ENCODE measurements around the gene DNM1. TPM values are rescaled to one million over a fixed set of nuclear protein-coding genes. Genes with fewer than 3 reads are reported as not detected.

DNM1 gene
- total and polyA plus RNA-seq, 2 of the 8 experiments (the other 6 are each of a cell fraction or from before 2014, with no cell fraction given) = 34.3 to 62.7 TPM

- Histone ChIP-seq H2BK5ac (ENCODE audit: low read depth, low read length) (peak overlapping the region; percentile 93; the same call in 1 of the 2 replicates), H3K36me3 (ENCODE audit: control insufficient read depth in 2 of 4, insufficient read depth in 4 of 4, low read length in 3 of 4) (peaks cover 0 to 16% (median 6%) of the 10 kb centered on the region in 4 experiments; a peak in 5 of 8 replicates), H3K23ac (ENCODE audit: insufficient read length) (no peak overlapping the region), H3K18ac (ENCODE audit: extremely low read depth, low read length) (peak overlapping the region; percentile 91), H3K4me2 (ENCODE audit: insufficient read depth in 1 of 2, low read depth in 2 of 2, low read length in 2 of 2) (peak overlapping the region; percentile 70 to 78), H3K79me2 (ENCODE audit: control insufficient read depth in 1 of 2, insufficient read depth in 2 of 2, low read length in 2 of 2) (peaks cover 0 to 4% of the 10 kb centered on the region in 2 experiments; a peak in 1 of 4 replicates), H4K91ac (replicated peaks; ENCODE audit: insufficient read length, low read length) (peak overlapping the region; percentile 98), H3K79me1 (ENCODE audit: low read depth, low read length) (0 out of 2 replicates have a peak, but pooled peaks cover 8% of the 10 kb centered on the region), H3K56ac (replicated peaks; ENCODE audit: insufficient read length, low read depth, low read length) (no peak overlapping the region), H2BK20ac (ENCODE audit: low read length) (no peak overlapping the region), H3K27ac (ENCODE audit: low read depth, low read length) (peak overlapping the region; percentile 66), H3K4me3 (ENCODE audit: extremely low read depth in 1 of 4, insufficient read depth in 2 of 4, low read depth in 3 of 4, low read length in 4 of 4) (peak overlapping the region; percentile 29 to 60 (median 46); a peak in 7 of 8 replicates), H2BK12ac (ENCODE audit: low read depth, low read length) (0 out of 2 replicates have a peak overlapping the region, but pooled peaks have one; percentile 63), H3K4ac (replicated peaks; ENCODE audit: insufficient read length, low read depth, low read length) (no peak overlapping the region), H3K9me3 (ENCODE audit: insufficient read depth in 2 of 2, low read depth in 1 of 2, low read length in 1 of 2) (no peaks in the 10 kb centered on the region), H2BK15ac (ENCODE audit: low read length) (no peak overlapping the region), H3K4me1 (replicated peaks in 1 of 4; ENCODE audit: control insufficient read depth in 3 of 4, insufficient read depth in 4 of 4, low read length in 3 of 4) (peaks cover 0 to 11% (median 1%) of the 10 kb centered on the region in 4 experiments; a peak in 4 of 7 replicates), H2BK120ac (replicated peaks; ENCODE audit: low read depth, low read length) (peak overlapping the region; percentile 82), H3K27me3 (replicated peaks in 1 of 4; ENCODE audit: control insufficient read depth in 3 of 4, extremely low read depth in 1 of 4, insufficient read depth in 3 of 4, low read length in 3 of 4) (no peaks in the 10 kb centered on the region; a peak in 1 of 7 replicates), H3K23me2 (ENCODE audit: low read depth, low read length) (peaks cover 5% of the 10 kb centered on the region; the same call in 1 of the 2 replicates), H3K14ac (ENCODE audit: insufficient read length) (no peak overlapping the region), H2AFZ (ENCODE audit: low read length) (0 out of 2 replicates have a peak overlapping the region, but pooled peaks have one; percentile 49), H2AK5ac (ENCODE audit: low read depth, low read length) (peak overlapping the region; percentile 96; the same call in 1 of the 2 replicates), H4K8ac (ENCODE audit: extremely low read depth, insufficient read depth, low read length) (peak overlapping the region; percentile 90; the same call in 1 of the 2 replicates), H4K5ac (ENCODE audit: insufficient read length, low read depth, low read length) (peak overlapping the region; percentile 67), H4K20me1 (replicated peaks in 1 of 2; ENCODE audit: control insufficient read depth in 1 of 2, insufficient read depth in 2 of 2, low read length in 2 of 2) (peaks cover 0 to 2% of the 10 kb centered on the region in 2 experiments), H3K9ac (replicated peaks in 1 of 4; ENCODE audit: extremely low read depth in 1 of 4, low read depth in 3 of 4, low read length in 3 of 4) (peak overlapping the region in 3 of 4 experiments; percentile 62 to 86 (median 66); a peak in 6 of 7 replicates)
- ChIA-PET CTCF (ENCODE audit: partially characterized antibody) (interaction anchor here (1.1 to 3.4 kb wide), 5 partner anchors 9 to 38 kb away, joined by 3 to 15 read pairs (median 5); no protein-coding TSS in a partner anchor), POLR2A (ENCODE audit: partially characterized antibody) (interaction anchor here (0.7 to 5.1 kb wide), 16 partner anchors 9 to 164 kb away, joined by 3 to 21 read pairs (median 4); partner anchors contain the start of gene PTGES2)
- 56% methylated on average over 10 of the region's 11 CpGs; no CpG with 5 or more reads in 1 of the 2 experiments for WGBS, 2 experiments (ENCODE audit: extremely low coverage in 1 of 2, insufficient coverage in 1 of 2, insufficient read length in 1 of 2, insufficient replicate concordance in 2 of 2, low coverage in 1 of 2, low lambda C conversion rate in 2 of 2, missing lambda C conversion rate in 1 of 2)
- FAIRE-seq (no peak), DNase-seq (ENCODE audit: low read depth in 1 of 2, low spot score in 2 of 2) (no peak)
- TF ChIP-seq, protein P1, sequence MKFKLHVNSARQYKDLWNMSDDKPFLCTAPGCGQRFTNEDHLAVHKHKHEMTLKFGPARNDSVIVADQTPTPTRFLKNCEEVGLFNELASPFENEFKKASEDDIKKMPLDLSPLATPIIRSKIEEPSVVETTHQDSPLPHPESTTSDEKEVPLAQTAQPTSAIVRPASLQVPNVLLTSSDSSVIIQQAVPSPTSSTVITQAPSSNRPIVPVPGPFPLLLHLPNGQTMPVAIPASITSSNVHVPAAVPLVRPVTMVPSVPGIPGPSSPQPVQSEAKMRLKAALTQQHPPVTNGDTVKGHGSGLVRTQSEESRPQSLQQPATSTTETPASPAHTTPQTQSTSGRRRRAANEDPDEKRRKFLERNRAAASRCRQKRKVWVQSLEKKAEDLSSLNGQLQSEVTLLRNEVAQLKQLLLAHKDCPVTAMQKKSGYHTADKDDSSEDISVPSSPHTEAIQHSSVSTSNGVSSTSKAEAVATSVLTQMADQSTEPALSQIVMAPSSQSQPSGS (IDR thresholded peaks at IDR 0.05; ENCODE audit: low read length) = no peak
- 0 out of 2 replicates have a peak, but pooled peaks have one; percentile 14 for TF ChIP-seq TAF1 (IDR thresholded peaks at IDR 0.05; ENCODE audit: low read depth, low read length)
- no peak for TF ChIP-seq TBP (IDR thresholded peaks at IDR 0.05; ENCODE audit: low read depth, low read length)
- TF ChIP-seq SP2 (IDR thresholded peaks at IDR 0.05; ENCODE audit: low read length) = no peak
- TF ChIP-seq E2F6 (IDR thresholded peaks at IDR 0.05) = peak; percentile 15; the same call in 1 of the 2 replicates
- TF ChIP-seq CHD1 (IDR thresholded peaks at IDR 0.05; ENCODE audit: low read depth, low read length) = no peak
- TF ChIP-seq BRCA1 (IDR thresholded peaks at IDR 0.05; ENCODE audit: low read depth, low read length) = no peak
Observed at GRCh38 chr9:128159522-128159783, 43.7 kb upstream of the DNM1 start.
